ENCODE data around the gene LPO.

Gene LPO

DNA sequence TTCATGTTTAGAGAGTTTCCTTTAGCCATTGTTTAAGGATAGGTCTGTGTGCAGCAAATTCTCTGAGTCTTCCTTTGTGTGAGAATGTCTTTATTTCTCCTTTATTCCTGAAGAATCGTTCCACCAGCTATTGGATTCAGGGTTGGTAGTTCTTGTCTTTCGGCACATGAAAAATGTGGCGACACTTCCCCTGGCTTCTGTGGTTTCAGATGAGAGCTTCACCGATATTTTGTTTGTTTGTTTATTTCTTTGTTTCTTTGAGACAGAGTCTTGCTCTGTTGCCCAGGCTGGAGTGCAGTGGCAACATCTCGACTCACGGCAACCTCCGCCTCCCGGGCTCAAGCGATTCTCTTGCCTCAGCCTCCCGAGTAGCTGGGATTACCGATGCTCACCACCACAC is 23.8 kb downstream of the LPO start:
- no peak for DNase-seq (ENCODE audit: low read depth)

DNA sequence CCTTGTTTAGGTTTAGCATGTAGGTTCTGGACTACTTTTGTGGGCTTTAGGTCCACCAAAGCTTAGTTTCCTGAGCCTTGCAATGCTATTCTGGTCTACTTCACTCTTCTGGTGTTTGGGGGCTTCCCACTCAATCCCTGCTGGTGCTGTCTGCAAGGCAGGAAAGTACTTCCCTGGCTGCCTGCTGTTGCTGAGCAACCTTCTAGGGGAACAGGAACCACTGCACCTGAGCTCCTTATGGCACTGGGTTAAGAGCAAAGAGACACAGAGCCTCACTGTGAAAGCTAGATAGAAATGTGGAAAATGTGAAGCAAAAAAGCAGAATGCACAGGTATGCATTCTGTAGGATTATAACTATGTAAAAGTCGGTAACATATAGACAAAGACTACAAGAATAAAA is 25.4 kb downstream of the LPO start:
- DNase-seq (ENCODE audit: low read depth), result no peak

DNA sequence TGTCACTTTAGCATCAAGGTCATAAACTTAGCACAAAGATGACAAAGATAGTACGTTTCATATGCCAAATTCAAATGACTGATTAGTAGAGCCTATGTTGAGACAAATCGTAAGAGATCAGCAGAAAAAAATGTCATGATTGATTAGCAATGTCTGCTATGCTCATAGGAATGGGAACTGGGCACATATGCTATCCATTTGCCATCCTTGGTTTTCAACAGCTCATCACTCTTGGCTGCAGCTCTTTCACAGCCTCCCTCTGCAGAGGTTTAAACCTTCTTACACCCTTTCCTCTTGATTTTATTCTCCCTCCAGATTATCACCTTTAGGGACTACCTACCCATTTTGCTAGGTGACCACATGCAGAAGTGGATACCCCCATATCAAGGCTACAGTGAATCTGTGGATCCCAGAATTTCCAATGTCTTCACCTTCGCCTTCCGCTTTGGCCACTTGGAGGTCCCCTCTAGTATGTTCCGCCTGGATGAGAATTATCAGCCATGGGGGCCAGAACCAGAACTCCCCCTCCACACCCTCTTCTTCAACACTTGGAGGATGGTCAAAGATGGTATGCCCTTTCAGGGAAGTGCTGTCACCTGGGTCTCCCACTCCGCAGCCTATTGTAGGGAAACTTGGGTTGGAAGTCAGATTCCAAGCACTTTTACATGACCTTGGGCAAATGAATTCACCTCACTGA is 26.2 kb downstream of the LPO start:
- DNase-seq (ENCODE audit: low read depth), result no peak

DNA sequence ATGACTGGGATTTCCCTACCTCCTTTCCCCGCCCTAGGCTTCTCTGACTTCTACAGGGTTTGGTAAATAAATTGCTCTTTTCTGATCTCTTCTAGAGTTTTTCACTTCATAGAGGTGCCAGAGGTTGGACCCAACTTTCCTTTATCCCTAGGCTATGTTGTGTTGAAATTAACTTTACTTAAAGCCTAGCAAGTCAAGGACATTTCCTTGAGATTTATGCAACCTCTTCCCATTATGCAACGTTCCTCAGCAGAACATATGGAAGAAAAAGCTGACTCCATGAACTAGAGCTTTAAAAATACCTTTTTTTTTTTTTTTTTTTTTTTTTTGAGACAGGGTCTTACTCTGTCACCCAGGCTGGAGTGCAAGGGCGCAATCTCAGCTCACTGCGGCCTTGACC is 26.9 kb downstream of the LPO start:
- no peak for DNase-seq (ENCODE audit: low read depth)

DNA sequence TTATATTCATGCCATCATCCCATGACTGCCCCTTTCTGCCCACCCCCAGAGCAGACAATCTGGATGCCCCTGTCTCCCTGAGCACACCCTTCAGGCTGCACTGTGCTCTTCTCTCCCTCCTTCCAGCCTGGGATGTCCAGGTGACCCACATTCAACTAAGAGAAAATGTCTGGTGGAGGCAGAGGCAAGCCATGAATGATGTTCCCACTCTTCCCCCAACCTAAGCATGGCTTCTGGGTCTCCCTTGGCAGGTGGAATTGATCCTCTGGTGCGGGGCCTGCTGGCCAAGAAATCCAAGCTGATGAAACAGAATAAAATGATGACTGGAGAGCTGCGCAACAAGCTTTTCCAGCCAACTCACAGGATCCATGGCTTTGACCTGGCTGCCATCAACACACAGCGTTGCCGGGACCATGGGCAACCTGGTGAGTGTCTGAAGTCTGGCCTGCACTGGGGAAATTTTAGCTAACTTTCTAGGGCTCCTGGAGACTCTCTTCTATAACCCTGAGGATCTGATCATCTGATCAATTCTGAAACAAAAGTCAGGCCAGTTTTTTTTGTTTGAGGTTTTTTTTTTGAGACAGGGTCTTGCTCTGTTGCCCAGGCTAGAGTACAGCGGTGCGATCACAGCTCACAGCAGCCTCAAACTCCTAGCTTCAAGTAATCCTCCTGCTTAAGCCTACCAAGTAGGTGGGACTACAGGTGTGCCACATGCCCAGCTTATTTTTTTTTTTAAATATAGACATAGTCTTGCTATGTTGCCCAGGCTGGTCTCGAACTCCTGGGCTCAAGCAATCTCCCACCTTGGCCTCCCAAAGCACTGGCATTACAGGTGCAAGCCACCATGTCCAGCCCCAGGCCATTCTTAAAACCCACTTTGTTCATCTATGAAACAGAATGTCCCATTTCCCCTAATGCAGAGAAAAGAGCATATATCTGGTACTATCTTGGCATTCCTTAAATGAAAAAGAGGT is 27.8 kb downstream of the LPO start:
- no peak for DNase-seq (ENCODE audit: low read depth)

DNA sequence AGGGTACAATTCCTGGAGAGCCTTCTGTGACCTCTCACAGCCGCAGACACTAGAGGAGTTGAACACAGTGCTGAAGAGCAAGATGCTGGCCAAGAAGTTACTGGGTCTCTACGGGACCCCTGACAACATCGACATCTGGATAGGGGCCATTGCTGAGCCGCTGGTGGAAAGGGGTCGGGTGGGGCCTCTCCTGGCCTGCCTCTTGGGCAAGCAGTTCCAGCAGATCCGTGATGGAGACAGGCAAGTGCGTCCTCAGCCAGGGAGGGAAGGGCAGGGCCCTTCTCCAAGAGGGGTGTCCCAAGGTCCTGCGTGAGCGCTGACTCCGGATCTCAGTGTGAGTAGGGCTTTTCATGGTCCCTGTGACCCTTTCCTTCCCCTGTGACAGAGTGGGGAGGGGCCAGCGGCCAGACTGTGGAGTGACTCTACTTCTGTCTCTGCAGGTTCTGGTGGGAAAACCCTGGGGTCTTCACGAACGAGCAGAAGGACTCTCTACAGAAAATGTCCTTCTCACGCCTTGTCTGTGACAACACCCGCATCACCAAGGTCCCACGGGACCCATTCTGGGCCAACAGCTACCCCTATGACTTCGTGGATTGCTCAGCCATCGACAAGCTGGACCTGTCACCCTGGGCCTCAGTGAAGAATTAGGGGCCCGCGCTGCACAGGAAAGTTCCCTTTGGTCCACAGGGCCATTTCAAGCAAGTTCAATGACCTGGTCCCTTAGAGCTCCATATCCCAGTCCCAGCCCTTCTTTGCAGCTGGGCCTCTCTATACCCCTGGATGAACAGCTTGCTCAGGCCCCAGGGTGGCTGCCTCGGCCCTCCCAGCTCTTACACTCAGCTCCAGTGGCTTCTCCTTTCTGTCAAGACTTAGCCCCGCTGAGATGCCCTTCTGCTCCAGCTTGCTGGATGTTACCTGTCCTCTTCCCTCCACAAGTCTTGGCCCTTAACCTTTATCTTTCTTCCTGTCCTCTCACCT is 29.3 kb downstream of the LPO start:
- no peak for DNase-seq (ENCODE audit: low read depth)

DNA sequence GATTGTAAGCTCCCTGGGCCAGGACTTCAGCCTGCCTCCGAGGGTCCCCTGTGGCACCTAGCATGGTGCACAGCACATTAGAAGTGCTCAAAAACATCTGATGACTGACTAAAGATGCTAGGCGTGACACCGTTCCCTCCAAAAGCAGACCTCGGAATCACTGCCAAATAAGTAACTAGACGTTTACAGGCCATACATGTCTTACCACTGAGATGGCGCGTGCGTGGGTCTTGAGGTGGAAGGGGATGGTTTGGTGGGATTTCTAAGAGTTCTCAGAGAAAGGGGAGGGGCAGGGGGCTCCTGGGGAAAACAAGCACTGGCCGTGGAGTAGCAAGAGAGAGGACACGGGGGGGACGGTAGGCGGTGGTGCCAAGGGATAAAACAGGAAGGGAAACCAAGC is 29.9 kb downstream of the LPO start:
- no peak for DNase-seq (ENCODE audit: low read depth)

DNA sequence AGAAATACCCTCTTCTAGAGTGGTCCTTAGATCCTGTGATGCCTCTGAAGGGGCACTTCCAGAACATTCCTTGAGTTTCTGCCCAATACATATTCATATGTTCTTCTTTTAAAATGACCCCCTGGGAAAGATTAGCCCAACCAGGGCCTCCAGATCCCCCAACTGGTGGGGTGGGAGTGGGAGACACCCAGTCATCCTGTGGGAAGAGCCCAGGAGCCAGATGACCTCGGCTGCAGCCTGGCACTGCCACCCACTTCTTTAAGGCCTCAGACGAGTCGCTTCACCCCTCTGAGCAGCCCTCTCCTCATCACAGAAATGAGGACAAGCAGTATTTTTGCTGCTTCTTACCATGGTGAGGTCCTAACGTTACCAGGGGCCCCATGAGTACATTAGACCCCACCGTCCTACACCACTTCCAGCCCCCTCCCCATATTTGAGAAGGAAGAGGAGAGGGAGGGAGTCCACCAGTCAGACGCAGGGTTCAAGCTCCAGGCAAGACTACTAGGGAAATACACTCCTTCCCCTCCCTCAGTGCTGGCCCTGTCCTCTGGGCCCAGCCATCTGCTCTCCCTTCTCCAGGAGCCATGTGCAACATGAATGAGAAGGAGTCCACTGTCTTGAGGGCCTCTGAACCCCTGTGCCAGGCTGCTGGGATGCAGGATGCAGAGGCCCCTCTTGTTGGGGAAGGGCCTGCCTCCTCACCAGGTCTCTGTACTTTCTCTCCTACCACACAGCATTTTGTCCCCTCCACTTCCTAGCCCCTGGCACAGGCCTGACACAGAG is 30.6 kb downstream of the LPO start:
- DNase-seq (ENCODE audit: low read depth), result no peak

DNA sequence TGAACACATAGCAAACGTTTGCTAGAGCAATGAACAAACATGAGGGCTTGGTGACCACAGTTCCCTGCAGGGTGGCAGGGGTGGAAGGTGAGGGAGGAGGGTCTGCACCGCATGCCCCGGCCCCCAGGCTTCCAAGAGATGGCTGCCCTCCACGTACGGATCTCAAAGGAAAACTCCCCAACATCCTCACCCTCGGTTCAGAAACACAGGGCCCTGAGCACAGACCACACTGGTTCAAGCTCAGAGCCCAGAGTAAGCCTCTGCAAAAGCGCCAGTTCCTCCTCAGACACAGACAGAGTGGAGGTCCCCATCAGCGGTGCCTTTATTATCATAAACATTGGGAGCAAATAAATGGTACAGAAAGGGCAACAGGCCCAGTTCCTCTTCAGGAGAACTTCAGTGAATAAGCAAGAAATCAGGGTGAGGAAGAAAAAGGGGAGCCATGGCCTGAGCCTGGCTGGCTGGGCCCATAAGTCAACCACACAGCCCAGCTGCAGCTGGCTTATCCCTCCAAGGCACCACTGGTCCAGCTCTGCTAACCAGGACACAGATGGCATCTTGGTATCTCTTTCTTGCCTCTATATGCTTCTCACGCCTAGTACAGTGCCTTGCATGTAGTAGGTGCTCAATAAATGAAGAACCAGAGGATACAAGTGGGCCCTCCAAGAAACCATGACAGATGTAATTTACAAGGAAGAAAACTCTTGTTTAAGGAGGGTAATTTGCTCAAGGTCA is 31.3 kb downstream of the LPO start:
- DNase-seq (ENCODE audit: low read depth), result no peak

DNA sequence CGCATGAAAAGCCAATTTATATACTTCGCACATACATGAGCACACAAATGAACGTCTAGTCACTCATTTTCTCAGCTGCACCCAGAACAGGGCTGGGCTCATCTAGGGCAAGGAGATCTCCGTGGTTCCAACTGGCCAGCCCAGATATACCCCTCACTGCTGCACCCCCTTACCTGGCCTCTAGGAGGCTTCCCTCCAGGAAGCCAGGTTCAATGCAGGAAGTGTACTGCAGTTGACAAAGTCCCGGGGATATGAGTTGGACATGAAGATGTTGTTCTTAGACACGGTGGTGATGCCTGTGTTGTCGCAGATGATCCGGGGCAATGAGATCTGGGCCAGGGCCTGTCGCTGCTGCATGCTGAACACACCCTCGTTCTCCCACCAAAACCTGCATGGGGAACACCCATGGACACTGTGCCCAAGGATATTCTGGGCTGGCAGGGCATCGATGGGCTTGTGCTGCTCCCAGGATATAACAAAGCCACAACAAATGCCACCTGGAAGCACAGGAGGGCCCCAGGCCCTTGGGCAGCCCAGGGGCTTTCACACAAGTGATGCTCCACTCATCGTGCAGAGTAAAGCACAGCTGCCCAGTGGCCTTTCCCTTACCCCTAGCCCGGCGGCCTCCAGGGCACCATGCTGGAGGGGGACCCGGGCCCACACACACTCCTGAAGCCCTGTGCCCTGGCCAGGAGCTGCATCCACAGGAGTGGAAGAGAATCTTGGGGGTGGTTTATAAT is 32.3 kb downstream of the LPO start:
- DNase-seq (ENCODE audit: low read depth), result no peak

DNA sequence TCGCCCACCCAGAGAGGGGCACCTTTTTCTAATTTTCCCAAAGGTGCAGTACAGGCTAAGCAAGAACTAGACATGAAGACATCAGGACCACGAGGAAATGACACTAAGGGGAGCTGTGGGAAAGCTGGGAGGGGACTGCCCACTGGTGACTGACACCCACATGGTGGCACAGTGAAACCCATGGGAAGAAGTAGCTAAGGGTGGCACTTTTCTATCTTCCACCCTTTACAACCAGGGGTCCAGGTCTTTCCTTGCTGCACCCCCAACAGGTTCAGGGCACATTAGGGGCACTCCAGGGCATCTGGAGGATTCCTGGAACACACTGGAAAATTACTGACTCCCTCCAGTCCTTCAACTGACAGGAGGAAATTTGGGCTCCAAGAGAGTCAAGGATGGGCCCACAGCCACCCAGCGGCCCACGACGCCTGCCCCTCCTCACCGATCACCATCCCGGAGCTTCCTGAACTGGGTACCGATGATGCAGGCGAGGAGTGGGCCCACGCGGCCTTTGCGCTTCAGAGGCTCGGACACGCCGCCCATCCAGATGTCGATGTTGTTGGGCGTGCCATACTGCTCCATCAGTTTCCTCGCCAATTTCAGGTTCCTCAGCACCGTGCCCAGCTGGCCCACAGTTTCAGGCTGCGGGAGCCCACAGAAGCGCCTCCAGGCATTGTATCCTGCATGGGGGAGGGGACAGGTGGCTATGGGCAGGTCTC is 33.0 kb downstream of the LPO start:
- DNase-seq (ENCODE audit: low read depth), result no peak

DNA sequence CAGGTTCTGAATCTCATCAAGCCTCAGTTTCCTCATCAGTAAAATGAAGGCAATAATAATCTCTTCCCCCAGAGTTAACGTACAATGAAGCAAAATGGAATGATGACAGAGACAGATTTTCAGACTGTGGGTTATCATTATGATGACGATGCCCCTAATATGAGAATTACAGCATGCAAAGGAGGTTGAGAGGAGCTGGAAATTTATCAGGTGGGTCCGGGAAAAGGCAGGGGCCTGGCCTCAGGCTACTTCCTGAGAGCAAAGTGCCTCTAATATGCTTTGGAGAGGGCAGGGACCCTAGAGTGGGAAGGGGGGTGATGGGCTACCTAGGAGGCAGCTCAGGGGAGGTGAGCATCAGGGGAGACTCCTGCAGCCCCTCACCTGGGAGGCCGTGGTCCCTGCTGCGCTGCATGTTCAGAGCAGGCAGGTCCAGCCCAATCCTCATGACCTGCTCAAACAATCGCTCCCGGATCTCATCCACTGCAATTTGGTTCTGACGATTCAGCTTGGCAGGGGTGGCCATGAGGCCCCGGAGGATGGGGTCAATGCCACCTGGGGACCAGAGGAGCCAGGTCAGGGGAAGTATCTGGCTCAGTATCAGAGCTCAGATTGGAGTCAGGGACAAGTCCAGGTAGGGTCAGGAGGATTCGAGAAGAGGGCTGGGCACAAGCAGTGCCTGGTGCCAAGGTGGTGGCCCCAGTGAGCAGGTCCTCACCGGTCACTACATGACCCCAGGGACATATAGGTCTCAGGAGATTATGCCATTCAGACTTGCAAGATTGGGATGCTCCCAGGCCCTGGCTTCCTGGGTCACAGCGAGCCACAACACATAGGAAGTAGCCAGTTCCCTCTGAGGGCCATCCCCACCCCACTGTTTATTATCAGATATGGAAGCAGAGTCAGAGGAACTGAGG is 34.2 kb downstream of the LPO start:
- no peak for DNase-seq (ENCODE audit: low read depth)

DNA sequence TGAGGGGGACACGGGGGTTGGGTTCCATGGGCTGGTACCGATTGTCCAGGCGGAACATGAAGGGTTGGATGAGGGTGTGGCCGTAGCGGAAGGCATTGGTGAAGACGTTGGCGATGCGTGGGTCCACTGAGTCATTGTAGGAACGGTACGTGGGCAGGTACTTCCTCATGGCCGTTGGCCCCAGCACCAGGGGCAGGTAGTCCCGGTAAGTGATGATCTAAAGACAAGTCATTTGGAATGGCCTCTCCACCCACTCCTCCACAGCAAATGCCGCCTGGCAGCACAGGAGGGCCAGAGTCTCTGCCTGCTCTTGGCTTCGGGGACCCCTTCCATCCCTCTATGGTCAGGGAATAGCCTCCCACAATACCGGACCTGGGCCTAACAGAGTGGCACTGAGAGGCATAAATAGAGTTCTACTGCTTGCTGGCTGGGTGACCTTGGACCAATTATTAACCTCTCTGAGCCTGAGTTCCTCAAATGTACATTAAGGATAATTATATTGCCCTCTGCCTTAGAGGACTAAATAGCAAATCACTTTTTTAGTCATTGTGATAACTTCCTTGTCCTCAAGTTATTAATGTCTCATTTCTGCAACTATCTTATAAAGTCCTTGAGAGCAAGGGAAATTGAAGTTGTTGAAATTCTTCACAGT is 35.2 kb downstream of the LPO start:
- DNase-seq (ENCODE audit: low read depth), result no peak

DNA sequence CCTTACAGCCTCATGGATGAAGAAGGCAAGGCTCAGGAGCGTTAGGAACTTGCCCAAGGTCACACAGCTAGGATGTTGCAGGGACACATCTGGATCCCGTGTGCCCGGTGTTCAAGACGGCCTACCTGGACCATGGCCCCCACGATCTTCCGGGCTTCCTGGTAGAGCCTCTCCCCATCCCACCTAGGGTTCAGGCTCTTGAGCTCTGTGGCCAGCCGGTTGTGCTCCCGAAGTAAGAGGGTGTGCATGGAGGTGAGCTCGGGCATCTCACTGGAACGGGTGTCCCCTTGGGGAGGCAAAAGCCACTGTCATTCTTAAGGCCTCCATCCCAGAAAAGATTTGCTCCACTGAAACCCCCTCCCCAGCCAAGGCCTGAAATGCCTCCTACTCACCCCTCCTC is 37.0 kb downstream of the LPO start:
- no peak for DNase-seq (ENCODE audit: low read depth)

DNA sequence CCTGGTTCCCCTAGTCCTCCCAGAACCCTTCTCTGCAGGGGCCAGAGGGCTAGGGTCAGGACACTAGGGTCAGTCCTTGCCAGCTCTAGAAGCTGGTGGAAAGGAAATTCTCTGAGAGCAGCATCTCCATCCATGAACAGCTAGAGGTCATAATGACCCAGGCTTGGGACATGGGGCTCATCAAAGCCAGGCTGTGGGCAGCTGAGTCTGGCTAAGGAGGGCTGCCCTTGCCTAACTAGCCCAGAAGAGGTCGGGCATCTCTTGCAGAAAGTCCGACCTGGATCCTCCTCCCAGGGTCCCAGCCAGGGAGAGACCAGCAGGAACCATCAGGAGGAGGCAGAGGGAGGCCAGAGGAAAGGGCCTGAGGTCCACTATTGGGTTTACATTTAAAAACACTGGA is 38.0 kb downstream of the LPO start:
- no peak for DNase-seq (ENCODE audit: low read depth)

DNA sequence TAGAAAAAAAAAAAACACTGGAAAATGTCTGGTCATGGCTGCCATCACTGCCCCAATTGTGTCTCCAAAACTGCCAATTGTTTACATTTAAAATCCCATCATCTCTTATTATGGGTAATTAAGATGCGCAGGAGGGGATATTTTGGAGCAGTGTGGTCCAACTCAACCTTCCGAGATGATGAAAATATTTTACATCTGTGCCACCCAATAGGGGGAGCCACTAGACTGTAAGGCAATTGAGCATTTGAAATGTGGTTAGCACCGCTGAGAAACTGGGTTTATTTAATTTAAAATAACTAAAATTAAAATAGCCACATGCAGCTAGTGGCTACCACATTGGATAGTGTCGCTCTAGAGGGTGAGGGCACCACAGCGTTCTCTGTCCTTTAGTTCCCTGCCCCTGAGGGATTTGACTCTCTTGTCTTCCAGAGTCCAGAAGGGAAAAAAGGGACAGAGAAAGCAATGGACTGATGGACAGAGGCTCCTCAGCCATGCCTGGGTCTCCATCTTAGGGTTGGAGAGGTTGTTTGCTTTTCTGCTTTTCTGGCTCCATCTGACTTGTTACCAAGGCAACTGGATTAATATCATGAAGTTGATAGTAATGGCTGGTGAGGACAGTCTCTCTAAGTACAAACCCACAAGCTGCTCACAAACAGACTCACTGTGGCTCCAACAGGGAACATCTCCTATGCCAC is 38.9 kb downstream of the LPO start:
- DNase-seq (ENCODE audit: low read depth), result peak; percentile 4

Measured in EH (cell line).